COLO668 (cell line): ENCODE measurements around the gene DNM1.
A peak's percentile ranks its signal among the peaks of the same experiment; 100 is the strongest.

ENCODE experiments used
- DNase-seq: peaks from one replicate; lab custom pipeline; 2025; ENCODE audit not compliant: unreplicated experiment; lab: John Stamatoyannopoulos, UW

The DNM1 gene

DNA sequence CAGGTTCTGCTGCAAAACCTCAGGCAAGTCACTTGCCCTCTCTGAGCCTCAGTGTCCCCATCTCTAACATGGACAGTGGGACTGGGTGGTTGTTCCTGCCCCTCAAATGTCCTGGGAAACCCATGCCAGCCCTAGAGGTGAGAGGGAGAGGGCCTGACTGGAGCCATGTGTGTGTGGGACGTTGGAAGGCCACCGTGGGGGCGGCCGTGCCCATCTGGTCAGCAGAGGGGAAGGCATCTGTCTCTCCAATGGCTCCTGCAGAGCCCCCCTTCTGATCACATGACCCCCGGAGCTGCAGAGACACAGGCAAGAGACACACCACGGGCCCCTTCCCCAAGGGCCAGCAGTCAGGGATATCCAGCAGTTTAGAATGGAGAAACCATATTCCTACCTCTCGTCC, 1.7 kb downstream of the DNM1 start:
- no peak for DNase-seq

DNA sequence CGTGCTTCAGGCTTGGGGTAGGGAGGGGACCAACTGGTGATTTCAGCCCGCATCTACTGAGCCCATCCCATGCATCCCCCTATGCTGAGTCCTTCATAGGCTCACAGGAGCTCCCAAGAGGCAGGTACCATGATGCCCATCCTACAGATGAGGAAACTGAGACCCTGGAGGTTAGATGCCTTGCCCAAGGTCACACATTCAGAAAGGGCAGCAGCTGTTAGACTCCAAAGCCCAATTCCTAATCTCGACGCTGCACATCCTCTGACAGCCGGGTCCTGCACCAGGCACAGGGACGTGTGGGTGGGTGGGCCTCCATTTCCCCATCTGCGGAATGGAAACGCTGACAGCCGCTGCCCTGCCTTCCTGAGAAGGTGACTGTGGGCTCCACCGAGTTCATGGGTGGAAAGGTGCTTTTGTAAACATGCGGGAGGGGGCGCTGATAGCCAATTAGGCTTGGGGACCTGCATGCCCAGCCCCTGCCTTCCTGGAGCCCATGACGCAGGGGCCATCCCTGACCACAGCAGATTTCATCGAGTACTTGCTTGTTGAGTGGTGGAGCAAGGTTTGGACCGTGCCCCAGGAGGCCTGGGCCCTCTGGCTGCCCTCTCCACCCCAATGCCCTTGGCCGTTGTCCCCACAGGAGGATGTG, 2.2 kb downstream of the DNM1 start:
- no peak for DNase-seq

DNA sequence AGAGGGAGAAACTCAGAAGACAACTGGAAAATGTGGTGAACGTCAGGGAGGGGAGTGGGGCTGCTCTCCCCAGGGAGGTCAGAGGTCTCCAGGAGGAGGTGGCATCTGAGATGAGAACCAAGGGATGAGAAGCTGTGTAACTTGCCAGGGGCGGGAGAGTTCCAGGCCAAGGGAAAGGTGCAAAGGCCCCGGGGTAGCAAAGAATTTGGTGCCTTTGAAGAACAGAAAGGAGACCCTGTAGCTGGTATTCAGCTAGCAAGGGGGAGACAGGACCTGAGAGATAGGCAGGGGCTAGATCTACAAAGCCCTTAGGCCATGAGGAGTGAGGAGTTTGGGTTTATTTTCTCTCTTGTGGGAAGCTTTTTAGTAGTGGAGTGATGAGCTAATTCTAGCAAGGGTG, 3.3 kb downstream of the DNM1 start:
- DNase-seq, result no peak

DNA sequence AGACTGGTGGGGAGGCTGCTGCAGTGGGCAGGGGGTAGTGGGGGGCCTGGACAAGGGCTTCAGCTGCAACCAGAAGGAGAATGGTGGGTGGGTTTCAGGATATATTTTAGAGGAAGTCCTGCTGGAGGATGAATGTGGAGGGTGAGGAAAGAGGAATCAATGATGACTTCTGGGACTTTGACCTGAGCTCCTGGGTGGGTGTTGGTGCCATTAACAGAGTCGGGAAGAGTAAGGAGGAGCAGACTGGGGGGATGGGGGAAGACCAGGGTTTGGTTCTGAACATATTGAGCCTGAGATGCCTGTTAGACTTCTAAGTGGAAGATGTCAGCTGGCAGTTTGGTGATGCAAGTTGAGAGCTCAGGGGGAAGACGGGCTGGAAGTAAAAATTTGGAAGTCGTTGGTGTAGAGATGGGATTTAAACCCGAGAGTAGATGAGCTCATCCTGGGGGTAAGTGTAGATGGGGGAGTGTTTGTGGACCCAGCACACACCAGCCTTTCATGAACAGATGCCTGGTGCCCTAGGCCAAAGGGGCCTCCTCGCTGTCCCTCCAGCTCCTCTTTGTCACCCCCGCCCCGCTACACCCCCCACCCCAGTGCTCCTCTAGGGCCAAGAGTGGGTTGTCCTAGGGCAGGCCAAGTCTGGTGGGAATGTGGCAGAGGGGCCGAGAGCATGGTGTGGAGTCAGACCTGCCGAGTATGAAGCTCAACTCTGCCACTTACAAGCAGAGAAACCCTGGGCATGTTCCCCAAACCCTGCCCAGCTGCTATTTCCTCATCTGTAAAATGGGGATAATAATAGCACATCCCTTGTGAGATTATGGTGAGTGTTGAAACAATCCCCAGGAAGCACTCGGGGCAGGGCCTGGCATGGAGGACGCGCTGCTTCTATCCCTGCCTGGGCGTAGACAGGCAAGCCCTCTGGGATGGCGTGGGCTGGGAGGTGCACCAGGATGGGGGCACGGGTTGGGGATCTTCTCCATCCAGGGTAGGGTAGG, 4.0 kb downstream of the DNM1 start:
- DNase-seq, result no peak

DNA sequence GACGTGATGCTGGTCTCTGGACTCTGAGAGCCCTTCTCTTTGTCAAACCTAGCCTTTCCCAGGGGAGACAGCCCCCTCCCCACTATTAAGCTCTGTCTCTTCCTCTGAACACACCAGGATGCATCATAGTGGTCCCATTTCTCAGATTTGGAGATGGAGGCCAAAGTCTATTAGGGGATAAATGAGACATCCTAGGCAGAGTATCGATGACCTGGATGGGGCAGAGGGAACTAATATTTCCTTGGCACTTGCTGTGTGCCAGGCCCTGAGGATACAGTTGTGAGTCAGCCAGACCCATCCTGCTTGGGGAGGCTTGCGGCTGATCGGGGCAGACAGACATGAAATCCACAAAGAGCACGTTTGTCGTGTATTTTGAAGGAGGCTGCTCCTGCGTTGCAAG, 5.2 kb downstream of the DNM1 start:
- no peak for DNase-seq

DNA sequence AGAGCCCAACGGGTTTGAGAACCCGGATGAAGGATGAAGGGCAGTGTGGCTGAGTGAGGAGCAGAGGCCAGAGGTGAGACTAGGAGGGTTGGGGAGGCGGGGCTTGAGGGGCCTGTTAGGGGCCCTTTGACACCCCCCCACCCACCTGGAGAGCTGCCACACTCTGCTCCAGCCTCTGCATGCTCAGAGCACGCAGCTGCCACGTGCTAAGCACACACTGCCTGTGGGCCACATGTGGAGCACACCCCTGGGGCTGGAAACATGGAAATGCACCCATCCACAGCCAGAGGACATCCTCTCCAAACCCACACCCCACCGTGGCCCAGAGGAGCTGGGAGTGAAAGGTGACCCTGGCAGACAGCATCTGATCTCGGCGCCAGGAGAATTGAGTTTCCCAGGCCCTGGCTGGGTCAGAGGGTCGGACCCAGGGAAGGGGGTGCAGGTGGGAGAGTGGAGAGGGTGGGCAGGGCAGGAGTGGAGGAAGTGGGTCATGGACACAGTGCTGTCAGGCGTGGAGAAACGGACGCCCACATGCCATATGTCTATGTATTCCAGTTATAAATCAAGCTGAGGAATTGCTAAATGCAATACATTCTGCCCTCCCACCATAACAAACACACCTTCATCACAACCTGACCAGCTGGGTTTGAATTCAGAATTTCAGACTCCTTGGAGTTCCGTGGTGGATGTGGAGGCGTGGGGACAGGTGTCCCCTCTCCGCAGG, 5.9 kb downstream of the DNM1 start:
- no peak for DNase-seq

GRCh38 chr9:128211186-128211980, 8.2 kb downstream of the DNM1 start:
- no peak for DNase-seq

GRCh38 chr9:128211981-128212281, 8.8 kb downstream of the DNM1 start:
- no peak for DNase-seq

- no peak for DNase-seq
Observed at GRCh38 chr9:128213746-128214497, 10.7 kb downstream of the DNM1 start.

DNA sequence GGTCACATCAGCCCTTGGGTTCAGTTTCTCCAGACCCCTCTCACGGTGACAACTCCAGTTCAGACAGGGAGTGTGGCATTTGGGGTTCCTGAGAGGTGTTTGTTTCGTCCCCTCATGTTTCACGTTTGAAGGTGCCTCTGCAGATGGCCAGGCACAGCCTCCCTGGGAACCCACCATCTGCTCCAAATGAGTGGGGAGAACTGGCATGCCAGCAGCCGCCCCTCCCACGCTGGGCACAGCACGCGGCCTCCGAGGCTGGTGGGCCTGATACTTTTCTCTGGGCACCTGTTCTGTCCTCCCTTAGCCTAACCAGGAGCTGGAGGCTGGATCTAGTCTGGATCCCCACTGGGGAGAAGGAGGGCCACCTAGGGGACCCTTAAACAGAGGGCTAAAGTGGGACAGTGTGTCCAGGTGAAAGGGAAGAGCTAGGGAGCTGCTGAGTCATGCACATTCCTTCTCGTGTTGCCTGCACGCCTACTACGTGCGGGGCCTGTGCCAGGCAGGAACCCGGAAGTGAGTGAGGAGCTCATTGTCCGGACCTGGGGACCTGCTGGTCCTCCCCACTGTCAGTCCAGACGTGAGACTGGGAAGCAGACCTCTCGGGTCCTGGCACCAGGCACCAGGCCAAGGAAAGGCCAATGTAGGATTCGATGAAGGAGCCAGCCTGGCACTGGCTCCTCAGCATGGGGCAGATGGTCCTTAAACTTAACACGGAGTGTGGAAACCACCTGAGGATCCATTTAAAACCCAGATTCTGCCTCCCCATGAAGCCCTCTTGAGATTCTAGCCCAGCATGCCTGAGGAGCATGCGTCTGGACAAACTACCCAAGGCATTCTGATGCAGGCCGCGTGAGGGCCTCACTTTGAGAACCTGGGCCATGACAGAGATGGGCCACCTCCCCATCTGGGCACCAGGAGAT, 11.7 kb downstream of the DNM1 start:
- no peak for DNase-seq

DNA sequence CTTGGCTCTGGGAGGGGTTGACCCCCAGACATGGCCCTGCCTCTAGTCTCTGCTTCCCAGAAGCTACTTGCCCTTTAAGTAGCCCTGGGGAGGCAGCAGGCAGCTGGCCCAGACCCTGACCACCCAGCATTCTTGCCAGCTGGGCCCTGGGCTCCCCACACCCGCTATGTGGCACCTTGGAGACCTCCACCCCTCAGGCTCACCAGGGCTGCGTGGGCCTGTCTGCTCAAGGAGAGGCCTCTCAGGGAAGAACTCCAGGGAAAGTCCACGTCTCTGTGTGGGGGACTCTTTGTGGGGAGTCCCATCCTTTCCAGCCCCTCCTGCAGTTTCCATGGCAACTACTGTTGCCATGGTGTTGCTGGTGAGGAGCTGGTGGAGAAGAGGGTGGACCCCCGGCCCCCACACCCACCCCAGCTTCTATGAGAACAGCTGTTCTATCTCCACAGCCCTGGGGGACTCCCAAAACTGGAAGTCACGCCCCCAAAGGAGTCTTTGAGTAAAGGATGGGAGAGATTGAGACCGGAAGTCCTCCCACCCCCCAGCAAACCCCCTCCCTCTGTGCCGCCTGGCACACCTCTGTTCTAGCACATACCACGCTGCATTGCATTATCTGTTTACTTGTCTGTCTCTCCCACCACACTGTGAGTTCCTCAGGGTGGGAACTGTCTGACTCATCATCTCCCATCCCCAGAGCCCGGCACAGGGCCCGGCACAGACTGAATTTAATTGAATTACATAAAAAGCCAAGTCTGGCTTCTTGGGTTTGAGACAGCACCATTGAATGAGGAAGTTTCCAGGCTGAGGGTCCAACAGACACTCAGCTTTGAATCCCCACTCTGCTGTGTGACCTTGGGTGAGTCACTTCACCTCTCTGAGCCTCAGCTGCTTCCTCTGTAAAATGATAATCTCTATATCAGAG, 12.6 kb downstream of the DNM1 start:
- no peak for DNase-seq

- DNase-seq, result no peak
Observed at GRCh38 chr9:128216781-128217553, 13.8 kb downstream of the DNM1 start.

GRCh38 chr9:128218172-128218517, 15.0 kb downstream of the DNM1 start:
- DNase-seq, result no peak

GRCh38 chr9:128218518-128219389, 15.6 kb downstream of the DNM1 start:
- peak; percentile 29 for DNase-seq

GRCh38 chr9:128219831-128220230, 16.7 kb downstream of the DNM1 start:
- no peak for DNase-seq

DNA sequence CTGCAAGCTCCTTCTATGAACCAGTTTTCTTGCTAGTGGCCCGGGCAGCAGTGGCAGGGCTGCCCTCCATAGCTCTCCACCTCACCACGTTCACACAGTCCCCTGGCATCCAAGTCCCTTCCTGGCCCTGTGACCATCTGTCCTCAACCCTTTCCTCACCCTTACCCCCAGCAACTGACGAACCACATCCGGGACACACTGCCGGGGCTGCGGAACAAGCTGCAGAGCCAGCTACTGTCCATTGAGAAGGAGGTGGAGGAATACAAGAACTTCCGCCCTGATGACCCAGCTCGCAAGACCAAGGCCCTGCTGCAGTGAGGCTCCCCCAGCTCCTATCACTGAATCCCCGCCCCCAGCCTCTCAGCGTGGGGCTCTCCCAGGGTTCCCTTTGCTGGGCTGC, 18.8 kb downstream of the DNM1 start:
- DNase-seq, result no peak
